ENCODE data around the gene CLNK. TPM values are rescaled to one million over a fixed set of nuclear protein-coding genes. Genes with fewer than 3 reads are reported as not detected.

Gene CLNK
- total RNA-seq, 4 donors from 2014 or later, result 0.17 to 1.3 (median 0.45) TPM; not detected in 1

DNA sequence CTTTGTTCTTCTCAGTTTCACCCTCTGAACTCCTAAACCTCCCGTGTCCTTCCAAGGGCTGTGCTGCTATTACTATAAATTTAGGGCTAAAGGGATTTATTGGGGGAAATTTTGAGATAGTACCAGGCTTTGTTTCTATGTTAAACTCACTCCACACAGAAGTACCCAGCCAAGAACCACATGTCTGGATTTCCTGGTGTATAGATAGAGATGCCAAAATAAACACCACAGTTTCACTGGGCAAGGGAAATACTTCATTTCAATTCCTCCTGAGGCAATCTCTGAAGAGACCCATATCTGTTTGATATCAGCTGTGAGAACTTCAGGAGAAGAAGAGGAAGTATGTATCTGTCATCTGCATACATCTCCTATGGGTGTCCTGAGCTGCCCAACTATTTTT, 21.7 kb upstream of the CLNK start:
- no peak for DNase-seq (ENCODE audit: low spot score in 2 of 2)
- intact Hi-C loops (cut with DNase I; ENCODE audit: low total_unique reads), result no loop called here
- H3K4me3 ChIP-seq (ENCODE audit: low read depth, poor library complexity, severe bottlenecking), result no peak overlapping the region
- WGBS, 2 donors, result 39 to 40% methylated on average over 1 of the region's 1 CpG
- TF ChIP-seq CTCF (IDR thresholded peaks at IDR 0.05) (no peak), POLR2A (IDR thresholded peaks at IDR 0.05) (no peak)

DNA sequence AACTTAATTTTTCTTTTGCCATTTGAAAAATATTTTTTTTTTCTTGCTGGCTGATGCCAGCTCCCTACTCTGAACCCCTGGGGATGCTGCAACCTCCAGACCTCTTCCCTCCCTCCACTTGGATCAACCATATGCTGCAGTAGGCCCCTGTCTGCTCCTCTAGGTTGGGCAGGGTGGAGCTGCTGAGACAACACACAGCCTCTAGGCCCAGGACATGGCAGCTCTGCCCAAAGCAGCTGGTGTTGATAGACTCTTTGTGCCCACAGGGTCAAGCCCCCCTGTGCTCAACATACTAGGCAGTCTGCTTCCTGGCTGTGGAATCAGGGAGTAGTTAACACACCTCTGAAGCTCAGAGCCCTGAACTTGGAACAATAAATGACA, 19.9 kb upstream of the CLNK start:
- no peak for TF ChIP-seq POLR2A (IDR thresholded peaks at IDR 0.05)
- TF ChIP-seq CTCF (IDR thresholded peaks at IDR 0.05), result no peak
- intact Hi-C loops (cut with DNase I; ENCODE audit: low total_unique reads), result no loop called here
- H3K4me3 ChIP-seq (ENCODE audit: low read depth, poor library complexity, severe bottlenecking), result no peak overlapping the region
- DNase-seq (ENCODE audit: low spot score in 2 of 2), result no peak

GRCh38 chr4:10703766-10704429, 19.3 kb upstream of the CLNK start:
- no peak overlapping the region for H3K4me3 ChIP-seq (ENCODE audit: low read depth, poor library complexity, severe bottlenecking)
- no peak for TF ChIP-seq CTCF (IDR thresholded peaks at IDR 0.05)
- no peak for TF ChIP-seq POLR2A (IDR thresholded peaks at IDR 0.05)
- WGBS, 2 donors, result 68 to 73% methylated on average over 3 of the region's 3 CpGs
- intact Hi-C loops (cut with DNase I; ENCODE audit: low total_unique reads), result no loop called here
- no peak for DNase-seq (ENCODE audit: low spot score in 2 of 2)

GRCh38 chr4:10703156-10703555, 18.6 kb upstream of the CLNK start:
- 68 to 81% methylated on average over 5 of the region's 5 CpGs for whole genome bisulfite sequencing, 2 donors
- DNase-seq (ENCODE audit: low spot score in 2 of 2), result no peak
- H3K4me3 ChIP-seq (ENCODE audit: low read depth, poor library complexity, severe bottlenecking), result no peak overlapping the region
- no peak for TF ChIP-seq POLR2A (IDR thresholded peaks at IDR 0.05)
- no peak for TF ChIP-seq CTCF (IDR thresholded peaks at IDR 0.05)
- intact Hi-C loops (cut with DNase I; ENCODE audit: low total_unique reads), result no loop called here

- intact Hi-C loops (cut with DNase I; ENCODE audit: low total_unique reads), result no loop called here
- no peak overlapping the region for H3K4me3 ChIP-seq (ENCODE audit: low read depth, poor library complexity, severe bottlenecking)
- WGBS, 2 donors, result 66% methylated on average over 7 of the region's 7 CpGs
- TF ChIP-seq POLR2A (IDR thresholded peaks at IDR 0.05) (no peak), CTCF (IDR thresholded peaks at IDR 0.05) (no peak)
- no peak for DNase-seq (ENCODE audit: low spot score in 2 of 2)
Measured at GRCh38 chr4:10701702-10702460, 17.3 kb upstream of the CLNK start.

Data from lower leg skin (tissue), 4 donors.